GM19239 (cell line): ENCODE data around the gene PARD6A.
A peak's percentile ranks its signal among the peaks of the same experiment; 100 is the strongest.
"Not testable (repeated sequence)": the region's sequence is repeated elsewhere in the genome, so short reads cannot be mapped to it uniquely, and the experiment has no call there.

Source experiments
- DNase-seq: peaks from one replicate; pipeline ENCODE4 v3.0.0; 2011; ENCODE audit warnings: low spot score; ENCODE audit not compliant: insufficient read length
- FAIRE-seq: peaks from 2 replicates; lab custom pipeline; 2011; peaks lifted over from hg19 to GRCh38; lab: Jason Lieb, UNC

The PARD6A gene

DNA sequence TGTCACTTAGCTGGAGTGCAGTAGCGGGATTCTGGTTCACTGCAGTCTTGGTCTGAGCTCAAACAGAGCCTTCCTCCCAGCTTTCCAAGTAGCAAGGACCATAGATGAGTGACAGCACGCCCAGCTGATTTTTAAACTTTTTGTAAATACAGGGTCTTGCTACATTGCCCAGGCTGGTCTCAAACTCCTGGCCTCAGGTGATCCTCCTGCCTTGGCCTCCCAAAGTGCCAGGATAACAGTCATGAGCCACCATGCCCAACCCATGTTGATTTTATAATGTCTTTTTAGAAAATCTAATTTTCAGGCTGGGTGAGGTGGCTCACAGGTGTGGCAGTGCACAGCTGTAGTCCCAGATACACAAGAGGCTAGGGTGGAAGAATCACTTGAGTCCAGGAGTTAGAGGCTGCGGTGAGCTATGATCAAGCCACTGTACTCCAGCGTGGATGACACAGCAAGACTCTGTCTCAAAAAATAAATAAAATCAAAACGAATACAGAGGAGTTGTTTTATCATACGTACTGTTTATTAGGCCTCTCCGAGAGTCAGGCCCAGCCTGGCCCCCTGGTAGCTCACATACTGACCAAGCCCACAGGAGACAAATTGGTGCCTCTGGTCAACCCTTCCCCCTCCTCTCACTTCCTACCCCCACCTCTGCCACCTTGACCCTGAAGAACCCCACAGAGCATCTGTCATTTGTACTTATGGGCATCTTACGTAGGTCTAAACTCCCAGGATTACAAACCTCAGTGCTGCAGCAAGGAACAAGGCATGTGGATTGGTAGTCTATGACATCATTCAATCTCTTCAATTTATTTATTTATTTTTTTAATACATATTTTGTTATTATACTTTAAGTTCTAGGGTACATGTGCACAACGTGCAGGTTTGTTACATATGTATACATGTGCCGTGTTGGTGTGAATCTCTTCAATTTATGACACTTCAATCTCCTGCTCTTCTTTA lies 19.5 kb downstream of the PARD6A start:
- no peak for FAIRE-seq
- DNase-seq: no peak

- DNase-seq: no peak
- no peak for FAIRE-seq
Measured at GRCh38 chr16:67683767-67684166, 23.0 kb downstream of the PARD6A start.

GRCh38 chr16:67685388-67686112 lies 24.8 kb downstream of the PARD6A start:
- no peak for DNase-seq
- peak; percentile 26 for FAIRE-seq

GRCh38 chr16:67693517-67694285 lies 32.9 kb downstream of the PARD6A start:
- FAIRE-seq, DNase-seq: not testable (repeated sequence)

GRCh38 chr16:67694611-67695010 lies 33.9 kb downstream of the PARD6A start:
- FAIRE-seq: no peak

GRCh38 chr16:67697422-67698185 lies 36.8 kb downstream of the PARD6A start:
- no peak for DNase-seq
- no peak for FAIRE-seq

More at GRCh38 chr16:67694611-67695010, 33.9 kb downstream of the PARD6A start:
- DNase-seq: no peak

DNA sequence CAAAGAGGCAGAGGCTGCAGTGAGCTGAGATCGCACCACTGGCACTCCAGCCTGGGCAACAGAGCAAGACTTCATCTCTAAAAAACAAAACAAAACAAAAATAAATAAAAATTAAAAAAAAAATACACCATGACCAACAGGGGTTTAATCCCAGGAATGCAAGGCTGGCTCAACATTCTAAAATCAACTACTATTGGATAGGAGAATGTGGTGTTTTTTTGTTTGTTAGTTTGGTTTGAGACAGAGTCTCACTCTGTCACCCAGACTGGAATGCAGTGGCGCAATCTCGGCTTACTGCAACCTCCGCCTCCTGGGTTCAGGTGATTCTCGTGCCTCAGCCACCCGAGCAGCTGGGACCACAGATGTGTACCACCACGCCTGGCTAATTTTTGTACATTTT lies 38.5 kb downstream of the PARD6A start:
- DNase-seq (no peak), FAIRE-seq (no peak)

DNA sequence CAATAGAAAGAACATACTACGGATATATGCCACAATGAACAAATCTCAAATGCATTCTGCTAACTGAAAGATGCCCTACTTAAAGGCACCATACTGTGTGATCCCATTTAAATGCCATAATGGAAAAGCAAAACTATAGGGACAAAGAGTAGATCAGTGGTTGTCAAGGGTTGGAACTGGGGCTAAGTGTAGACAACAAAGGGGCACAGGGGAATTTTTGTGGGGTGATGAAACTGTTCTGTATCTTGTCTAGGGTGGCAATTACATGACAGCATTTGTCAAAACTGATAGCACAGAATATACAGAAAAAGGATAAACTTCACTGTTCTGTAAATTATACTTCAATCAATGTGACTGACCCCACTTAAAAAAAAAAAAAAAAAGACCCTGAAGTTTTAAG lies 40.7 kb downstream of the PARD6A start:
- DNase-seq (no peak), FAIRE-seq (no peak)

DNA sequence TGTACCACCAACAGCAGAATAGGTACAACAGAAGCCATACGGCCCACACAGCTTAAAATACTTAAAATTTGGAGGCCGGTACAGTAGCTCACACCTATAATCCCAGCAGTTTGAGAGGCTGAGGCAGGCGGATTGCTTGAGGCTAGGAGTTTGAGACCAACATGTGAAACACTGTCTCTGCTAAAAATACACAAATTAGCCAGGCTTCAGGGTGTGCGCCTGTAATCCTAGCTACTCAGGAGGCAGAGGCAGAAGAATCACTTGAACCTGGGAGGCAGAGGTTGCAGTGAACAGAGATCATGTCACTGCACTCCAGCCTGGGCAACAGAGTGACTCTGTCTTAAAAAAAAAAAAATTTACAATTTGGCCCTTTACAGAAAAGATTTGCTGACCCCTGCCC lies 41.4 kb downstream of the PARD6A start:
- FAIRE-seq (no peak), DNase-seq (no peak)

- DNase-seq (no peak), FAIRE-seq (no peak)
Measured at GRCh38 chr16:67703626-67704025, 42.9 kb downstream of the PARD6A start.

- DNase-seq (no peak), FAIRE-seq (no peak)
Measured at GRCh38 chr16:67704110-67704509, 43.4 kb downstream of the PARD6A start.

DNA sequence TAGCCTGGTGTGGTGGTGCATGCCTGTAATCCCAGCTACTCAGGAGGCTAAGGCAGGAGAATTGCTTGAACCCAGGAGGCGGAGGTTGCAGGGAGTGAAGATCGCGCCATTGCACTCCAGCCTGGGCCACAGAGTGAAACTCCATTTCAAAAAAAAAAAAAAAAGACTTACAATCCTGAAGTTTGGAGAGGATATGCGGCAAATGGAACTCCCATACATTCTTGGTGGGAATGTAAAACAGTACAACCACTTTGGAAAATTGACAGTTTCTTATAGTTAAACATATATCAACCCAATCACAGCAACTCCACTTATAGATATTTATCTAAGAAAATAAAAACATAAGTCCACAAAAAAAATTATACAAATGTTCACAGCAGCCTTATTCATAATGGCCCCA lies 46.5 kb downstream of the PARD6A start:
- FAIRE-seq (no peak), DNase-seq (no peak)

- no peak for FAIRE-seq
Measured at GRCh38 chr16:67707790-67708189, 47.0 kb downstream of the PARD6A start.

DNA sequence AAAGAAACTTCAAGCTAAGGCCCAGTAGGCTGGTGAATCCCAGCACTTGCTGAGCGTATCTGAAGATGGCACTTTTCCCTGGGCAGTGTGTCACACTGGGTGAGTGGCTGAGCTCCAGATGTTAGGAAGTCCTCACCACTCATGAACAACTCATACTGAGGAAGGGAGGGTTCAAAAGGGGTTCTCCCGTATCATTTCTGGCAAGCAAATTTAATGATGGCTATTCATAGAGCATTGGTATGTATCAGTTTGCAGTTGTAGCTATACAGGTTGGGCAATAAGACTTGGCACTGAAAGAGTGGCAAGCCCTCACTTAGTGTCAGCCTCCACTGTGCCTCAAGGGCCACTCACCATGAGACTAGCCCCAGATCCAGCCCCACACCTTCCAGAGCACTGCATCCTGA lies 47.6 kb downstream of the PARD6A start:
- FAIRE-seq (no peak), DNase-seq (no peak)

More at GRCh38 chr16:67707790-67708189, 47.0 kb downstream of the PARD6A start:
- DNase-seq: no peak

DNA sequence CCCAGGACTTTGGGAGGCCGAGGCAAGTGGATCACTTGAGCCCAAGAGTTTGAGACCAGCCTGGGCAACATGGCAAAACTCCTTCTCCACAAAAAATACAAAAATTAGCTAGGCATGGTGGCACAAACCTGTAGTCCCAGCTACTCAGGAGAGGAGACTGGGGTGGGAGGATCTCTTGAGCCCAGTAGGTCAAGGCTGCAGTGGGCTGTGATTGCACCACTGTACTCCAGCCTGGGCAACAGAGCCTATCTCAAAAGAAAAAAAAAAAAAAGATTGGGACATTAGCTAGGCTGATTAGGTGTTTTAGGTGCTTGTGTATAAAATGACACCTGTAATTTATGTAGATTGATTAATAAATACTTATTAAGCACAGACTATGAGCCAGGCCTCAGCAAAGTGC lies 48.3 kb downstream of the PARD6A start:
- FAIRE-seq (no peak), DNase-seq (no peak)

DNA sequence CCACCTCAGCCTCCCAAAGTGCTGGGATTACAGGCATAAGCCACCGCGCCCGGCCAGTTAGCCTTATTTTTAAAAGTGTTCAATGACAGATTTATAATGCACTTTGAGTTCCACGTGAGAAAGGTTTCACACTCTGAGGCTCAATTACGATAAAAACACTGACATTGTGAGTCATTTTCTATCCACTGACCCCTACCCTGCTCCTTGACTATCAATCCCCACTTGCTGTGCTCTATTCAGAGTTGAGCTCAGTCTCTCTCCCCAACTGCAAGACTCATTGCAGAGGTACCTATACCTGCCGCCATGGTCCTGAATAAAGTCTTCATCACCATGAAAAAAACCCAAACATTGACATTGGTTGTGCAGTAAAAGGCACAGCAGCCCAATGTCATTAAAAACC lies 49.8 kb downstream of the PARD6A start:
- no peak for FAIRE-seq

More for the DNA sequence above, 49.8 kb downstream of the PARD6A start:
- DNase-seq: no peak
